ENCODE results near the gene POLD3.

DNA sequence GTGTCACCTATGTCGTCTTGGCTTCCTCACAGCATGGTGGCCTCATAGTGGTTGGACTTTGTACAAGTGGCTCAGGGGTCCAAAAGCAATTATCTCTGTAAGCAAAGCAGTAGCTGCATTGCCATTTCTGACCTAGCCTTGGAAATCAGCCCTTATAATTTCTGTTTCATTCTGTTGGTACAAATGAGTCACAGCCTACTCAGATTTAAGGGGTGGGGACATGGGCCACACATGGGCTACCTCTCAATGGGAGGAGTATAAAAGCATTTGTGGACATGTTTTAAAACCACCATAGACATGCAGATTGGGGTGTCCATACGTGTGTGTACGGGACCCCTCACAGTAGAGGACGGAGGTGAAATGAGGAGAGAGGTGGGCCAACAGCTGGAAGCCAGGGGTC is 97.3 kb downstream of the POLD3 start:
- TF ChIP-seq, protein P1, sequence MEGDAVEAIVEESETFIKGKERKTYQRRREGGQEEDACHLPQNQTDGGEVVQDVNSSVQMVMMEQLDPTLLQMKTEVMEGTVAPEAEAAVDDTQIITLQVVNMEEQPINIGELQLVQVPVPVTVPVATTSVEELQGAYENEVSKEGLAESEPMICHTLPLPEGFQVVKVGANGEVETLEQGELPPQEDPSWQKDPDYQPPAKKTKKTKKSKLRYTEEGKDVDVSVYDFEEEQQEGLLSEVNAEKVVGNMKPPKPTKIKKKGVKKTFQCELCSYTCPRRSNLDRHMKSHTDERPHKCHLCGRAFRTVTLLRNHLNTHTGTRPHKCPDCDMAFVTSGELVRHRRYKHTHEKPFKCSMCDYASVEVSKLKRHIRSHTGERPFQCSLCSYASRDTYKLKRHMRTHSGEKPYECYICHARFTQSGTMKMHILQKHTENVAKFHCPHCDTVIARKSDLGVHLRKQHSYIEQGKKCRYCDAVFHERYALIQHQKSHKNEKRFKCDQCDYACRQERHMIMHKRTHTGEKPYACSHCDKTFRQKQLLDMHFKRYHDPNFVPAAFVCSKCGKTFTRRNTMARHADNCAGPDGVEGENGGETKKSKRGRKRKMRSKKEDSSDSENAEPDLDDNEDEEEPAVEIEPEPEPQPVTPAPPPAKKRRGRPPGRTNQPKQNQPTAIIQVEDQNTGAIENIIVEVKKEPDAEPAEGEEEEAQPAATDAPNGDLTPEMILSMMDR (IDR thresholded peaks at IDR 0.05) = no peak
- TF ChIP-seq POLR2A (IDR thresholded peaks at IDR 0.05) = no peak
- TF ChIP-seq EP300 (IDR thresholded peaks at IDR 0.05) = no peak

All from tibial nerve (tissue), 4 donors.